NOMO-1 treated with dmso at 0.1 percent for 144 hours (cell line): ENCODE measurements around the gene RANBP1.

Source experiments
- DNase-seq: peaks from one replicate; lab custom pipeline; 2025; ENCODE audit not compliant: unreplicated experiment; lab: John Stamatoyannopoulos, UW

The RANBP1 gene

GRCh38 chr22:20088263-20088648 lies 27.6 kb upstream of the RANBP1 start:
- DNase-seq, result no peak

- no peak for DNase-seq
Observed at GRCh38 chr22:20089226-20089976, 26.5 kb upstream of the RANBP1 start.

- DNase-seq, result no peak
Observed at GRCh38 chr22:20089977-20090729, 25.8 kb upstream of the RANBP1 start.

- no peak for DNase-seq
Observed at GRCh38 chr22:20090730-20091240, 25.1 kb upstream of the RANBP1 start.

GRCh38 chr22:20091690-20092476 lies 24.0 kb upstream of the RANBP1 start:
- DNase-seq, result no peak

- no peak for DNase-seq
Observed at GRCh38 chr22:20092477-20092854, 23.4 kb upstream of the RANBP1 start.

- no peak for DNase-seq
Observed at GRCh38 chr22:20093418-20094196, 22.3 kb upstream of the RANBP1 start.

GRCh38 chr22:20094197-20094807 lies 21.6 kb upstream of the RANBP1 start:
- DNase-seq, result no peak

GRCh38 chr22:20095521-20095920 lies 20.4 kb upstream of the RANBP1 start:
- DNase-seq, result no peak

- DNase-seq, result no peak
Observed at GRCh38 chr22:20096574-20097420, 19.1 kb upstream of the RANBP1 start.

- DNase-seq, result no peak
Observed at GRCh38 chr22:20099099-20099711, 16.7 kb upstream of the RANBP1 start.

GRCh38 chr22:20101638-20102037 lies 14.3 kb upstream of the RANBP1 start:
- no peak for DNase-seq

GRCh38 chr22:20102203-20102780 lies 13.6 kb upstream of the RANBP1 start:
- no peak for DNase-seq

GRCh38 chr22:20105456-20106204 lies 10.3 kb upstream of the RANBP1 start:
- no peak for DNase-seq

GRCh38 chr22:20106205-20106848 lies 9.6 kb upstream of the RANBP1 start:
- no peak for DNase-seq

GRCh38 chr22:20106849-20107237 lies 9.1 kb upstream of the RANBP1 start:
- DNase-seq, result no peak

GRCh38 chr22:20107471-20107901 lies 8.4 kb upstream of the RANBP1 start:
- no peak for DNase-seq
